Stimulated activated CD8-positive, alpha-beta memory T cell treated with anti-CD3 and anti-CD28 coated beads, Interleukin-12 subunit alpha, Interleukin-12 subunit beta, amount 100 ng/mL, for 1 hour (primary cell): ENCODE data around the gene PYGB.

Experiments used
- DNase-seq: peaks from one replicate; pipeline ENCODE4 v3.0.0-alpha.2; 2020; ENCODE audit warnings: low read depth

PYGB gene

GRCh38 chr20:25247956-25248785 is at the start of gene PYGB:
TSS of gene PYGB (plus strand) at chr20:25248085. CDS start at chr20:25248179, 94 bp downstream.
- peak; percentile 53 for DNase-seq

GRCh38 chr20:25198663-25199383 is 49.1 kb upstream of the PYGB start:
- no peak for DNase-seq

GRCh38 chr20:25199473-25200260 is 48.2 kb upstream of the PYGB start:
- no peak for DNase-seq

- DNase-seq, result no peak
Measured at GRCh38 chr20:25203089-25203488, 44.8 kb upstream of the PYGB start.

- no peak for DNase-seq
Measured at GRCh38 chr20:25203871-25204320, 44.0 kb upstream of the PYGB start.

GRCh38 chr20:25204550-25205276 is 43.2 kb upstream of the PYGB start:
- DNase-seq, result no peak

GRCh38 chr20:25205277-25206062 is 42.4 kb upstream of the PYGB start:
- no peak for DNase-seq

- no peak for DNase-seq
Measured at GRCh38 chr20:25206063-25206403, 41.9 kb upstream of the PYGB start.

GRCh38 chr20:25206548-25206947 is 41.3 kb upstream of the PYGB start:
- no peak for DNase-seq

- DNase-seq, result no peak
Measured at GRCh38 chr20:25207149-25207959, 40.5 kb upstream of the PYGB start.

GRCh38 chr20:25207960-25208534 is 39.8 kb upstream of the PYGB start:
- DNase-seq, result no peak

- no peak for DNase-seq
Measured at GRCh38 chr20:25209400-25209799, 38.5 kb upstream of the PYGB start.

GRCh38 chr20:25209911-25210310 is 38.0 kb upstream of the PYGB start:
- no peak for DNase-seq

- no peak for DNase-seq
Measured at GRCh38 chr20:25211273-25211672, 36.6 kb upstream of the PYGB start.

GRCh38 chr20:25212242-25212641 is 35.6 kb upstream of the PYGB start:
- no peak for DNase-seq

GRCh38 chr20:25213566-25214425 is 34.1 kb upstream of the PYGB start:
- DNase-seq, result no peak

- no peak for DNase-seq
Measured at GRCh38 chr20:25214426-25214790, 33.5 kb upstream of the PYGB start.

- no peak for DNase-seq
Measured at GRCh38 chr20:25214819-25215218, 33.1 kb upstream of the PYGB start.

GRCh38 chr20:25215521-25215920 is 32.4 kb upstream of the PYGB start:
- no peak for DNase-seq
